SK-N-MC (cell line): ENCODE measurements around the gene ZNF326.

Experiments
- EZH2 ChIP-seq: fragments of 200-600 bp; sonication (generic); IDR thresholded peaks from one replicate; pipeline ENCODE4 v1.6.1; 2017; ENCODE audit warnings: antibody characterized with exemption
- POLR2AphosphoS5 ChIP-seq: IDR thresholded peaks from 2 replicates; pipeline ENCODE4 v1.6.1; 2012; ENCODE audit warnings: mild to moderate bottlenecking, low read depth, low read length, borderline replicate concordance

DNA sequence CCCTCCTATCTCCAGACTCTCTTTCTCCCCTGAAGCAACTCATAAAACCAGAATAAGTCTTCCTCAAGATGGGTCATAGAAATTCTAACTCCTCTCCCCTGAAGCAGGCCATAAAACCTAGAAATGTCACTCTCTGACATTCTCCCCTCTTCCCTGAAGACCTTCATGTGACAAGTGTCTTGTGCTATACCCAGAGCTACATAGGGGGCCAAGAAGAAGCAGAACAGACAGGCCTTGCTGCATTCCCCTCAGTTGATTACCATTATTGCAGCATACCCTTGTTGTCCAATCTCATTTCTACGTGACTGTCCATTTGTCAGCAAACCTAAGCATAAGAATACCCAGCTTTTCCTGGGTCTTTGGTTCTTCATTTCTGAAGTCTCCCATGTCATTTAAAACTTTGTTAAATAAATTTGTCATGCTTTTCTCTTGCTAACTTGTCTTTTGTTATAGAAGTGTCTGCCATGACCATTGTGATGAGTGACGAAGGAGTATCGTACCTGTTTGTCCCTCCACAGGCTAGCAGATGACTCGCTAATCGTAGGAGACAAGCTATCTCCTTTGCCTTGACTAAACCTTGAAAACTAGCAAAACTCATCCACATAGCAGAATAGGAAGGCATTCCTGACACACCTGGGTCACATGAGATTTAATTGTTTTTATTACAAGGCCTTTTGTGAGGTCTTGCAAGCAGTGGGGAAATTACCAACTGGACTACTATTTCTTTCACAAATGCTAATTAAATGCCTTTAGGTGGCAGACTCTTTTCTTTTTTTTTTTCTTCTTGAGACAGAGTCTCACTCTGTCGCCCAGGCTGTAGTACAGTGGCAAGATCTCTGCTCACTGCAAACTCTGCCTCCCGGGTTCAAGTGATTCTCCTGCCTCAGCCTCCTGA lies 39.4 kb upstream of the ZNF326 start:
- no peak for TF ChIP-seq POLR2AphosphoS5
- TF ChIP-seq EZH2: no peak
